Testis (tissue), 3 donors: ENCODE data around the gene TIA1. TPM values are rescaled to one million over a fixed set of nuclear protein-coding genes. Genes with fewer than 3 reads are reported as not detected.

Source experiments
- DNase-seq: peaks from one replicate; pipeline ENCODE4 v3.0.0-alpha.2; 2019
- H3K27ac ChIP-seq, 2 donors: fragments of 200-600 bp; sonication (generic); one replicate each; pipeline ENCODE4 v1.5.1; 2019
- H3K27me3 ChIP-seq: fragments of 200-600 bp; sonication (generic); one replicate; pipeline ENCODE4 v1.5.1; 2019
- H3K36me3 ChIP-seq: fragments of 200-600 bp; sonication (generic); one replicate; pipeline ENCODE4 v1.5.1; 2017; ENCODE audit warnings: low read depth; ENCODE audit errors: missing control alignments
- H3K4me1 ChIP-seq: fragments of 200-600 bp; sonication (generic); one replicate; pipeline ENCODE4 v1.5.1; 2019
- H3K4me3 ChIP-seq, 2 donors: fragments of 200-600 bp; sonication (generic); one replicate each; pipeline ENCODE4 v1.5.1; 2017 to 2019
- H3K9me3 ChIP-seq: fragments of 200-600 bp; sonication (generic); one replicate; pipeline ENCODE4 v1.5.1; 2017
- POLR2A ChIP-seq: fragments of 450-650 bp; IDR thresholded peaks from one replicate; pipeline ENCODE4 v1.6.1; 2017; ENCODE audit warnings: antibody characterized with exemption, mild to moderate bottlenecking, moderate library complexity
- WGBS, 2 donors: methylation state at CpG; one replicate each; pipeline ENCODE4 v1.1.5; 2018; 5-methylcytosine and 5-hydroxymethylcytosine counted together
- intact Hi-C: fragments of 100-400 bp; cut with DNase I; formaldehyde crosslinking; loops from one replicate; pipeline ENCODE4 v1.15.1; 2023; ENCODE audit warnings: low total_unique reads
- polyA plus RNA-seq: library from polyadenylated mRNA; stranded (reverse); fragments of 350-450 nt; fragmentation: Illumina TruSeq; extraction: RNeasy Lipid Tissue Mini Kit (QIAGEN cat#74804); gene quantifications from one replicate; pipeline ENCODE4 v1.2.3, GENCODE V29; 2014; ENCODE audit warnings: low read depth, low replicate concordance; ENCODE audit not compliant: insufficient read depth
- total RNA-seq, 2 donors: library from RNA; depleted of rRNA; stranded (reverse); fragments of >200 nt; gene quantifications; one replicate each; pipeline ENCODE4 v1.2.3, GENCODE V29; 2016
- TF ChIP-seq, protein P1 (sequence below), 3 experiments: fragments of 450-650 bp in 2 of 3; fragments of 200-600 bp in 1 of 3; sonication (generic) in 1 of 3; IDR thresholded peaks; one replicate each; pipeline ENCODE4 v1.5.1; 2016 to 2019; ENCODE audit warnings: antibody characterized with exemption in 3 of 3, mild to moderate bottlenecking in 2 of 3, moderate library complexity in 1 of 3

The TIA1 gene
- total and polyA plus RNA-seq, 3 donors from 2014 or later = 57.7 to 89.9 (median 89.4) TPM

DNA sequence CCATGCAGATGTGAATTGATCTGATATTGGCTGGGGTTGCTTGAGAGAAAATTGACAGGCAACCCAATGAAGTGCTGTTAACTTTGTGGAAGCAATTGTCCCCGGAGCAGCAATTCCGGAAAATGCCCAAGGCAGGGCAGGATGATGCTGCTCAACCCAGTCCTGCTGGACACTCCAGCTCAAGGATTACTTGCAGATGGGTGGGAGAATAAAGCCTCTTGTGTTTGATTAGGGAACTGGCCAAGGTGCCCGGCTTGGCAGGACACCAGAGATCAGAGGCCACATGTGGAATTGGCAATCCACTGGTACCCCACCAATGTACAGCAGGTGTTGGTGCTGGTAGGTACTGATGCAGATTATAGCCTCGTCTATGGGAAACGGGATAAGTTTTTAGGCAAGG lies 45.3 kb downstream of the TIA1 start:
- intact Hi-C loops = no loop called here
- DNase-seq = no peak
- no peaks in the 10 kb centered on the region for H3K9me3 ChIP-seq
- TF ChIP-seq, protein P1, sequence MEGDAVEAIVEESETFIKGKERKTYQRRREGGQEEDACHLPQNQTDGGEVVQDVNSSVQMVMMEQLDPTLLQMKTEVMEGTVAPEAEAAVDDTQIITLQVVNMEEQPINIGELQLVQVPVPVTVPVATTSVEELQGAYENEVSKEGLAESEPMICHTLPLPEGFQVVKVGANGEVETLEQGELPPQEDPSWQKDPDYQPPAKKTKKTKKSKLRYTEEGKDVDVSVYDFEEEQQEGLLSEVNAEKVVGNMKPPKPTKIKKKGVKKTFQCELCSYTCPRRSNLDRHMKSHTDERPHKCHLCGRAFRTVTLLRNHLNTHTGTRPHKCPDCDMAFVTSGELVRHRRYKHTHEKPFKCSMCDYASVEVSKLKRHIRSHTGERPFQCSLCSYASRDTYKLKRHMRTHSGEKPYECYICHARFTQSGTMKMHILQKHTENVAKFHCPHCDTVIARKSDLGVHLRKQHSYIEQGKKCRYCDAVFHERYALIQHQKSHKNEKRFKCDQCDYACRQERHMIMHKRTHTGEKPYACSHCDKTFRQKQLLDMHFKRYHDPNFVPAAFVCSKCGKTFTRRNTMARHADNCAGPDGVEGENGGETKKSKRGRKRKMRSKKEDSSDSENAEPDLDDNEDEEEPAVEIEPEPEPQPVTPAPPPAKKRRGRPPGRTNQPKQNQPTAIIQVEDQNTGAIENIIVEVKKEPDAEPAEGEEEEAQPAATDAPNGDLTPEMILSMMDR (IDR thresholded peaks at IDR 0.05) = no peak
- TF ChIP-seq POLR2A = no peak
- WGBS, 2 donors = 73 to 82% methylated on average over 5 of the region's 5 CpGs
- no peaks in the 10 kb centered on the region for H3K36me3 ChIP-seq
- H3K4me1 ChIP-seq = no peaks in the 10 kb centered on the region
- H3K27me3 ChIP-seq = no peaks in the 10 kb centered on the region
- H3K27ac ChIP-seq = no peak overlapping the region
- H3K4me3 ChIP-seq = no peak overlapping the region

DNA sequence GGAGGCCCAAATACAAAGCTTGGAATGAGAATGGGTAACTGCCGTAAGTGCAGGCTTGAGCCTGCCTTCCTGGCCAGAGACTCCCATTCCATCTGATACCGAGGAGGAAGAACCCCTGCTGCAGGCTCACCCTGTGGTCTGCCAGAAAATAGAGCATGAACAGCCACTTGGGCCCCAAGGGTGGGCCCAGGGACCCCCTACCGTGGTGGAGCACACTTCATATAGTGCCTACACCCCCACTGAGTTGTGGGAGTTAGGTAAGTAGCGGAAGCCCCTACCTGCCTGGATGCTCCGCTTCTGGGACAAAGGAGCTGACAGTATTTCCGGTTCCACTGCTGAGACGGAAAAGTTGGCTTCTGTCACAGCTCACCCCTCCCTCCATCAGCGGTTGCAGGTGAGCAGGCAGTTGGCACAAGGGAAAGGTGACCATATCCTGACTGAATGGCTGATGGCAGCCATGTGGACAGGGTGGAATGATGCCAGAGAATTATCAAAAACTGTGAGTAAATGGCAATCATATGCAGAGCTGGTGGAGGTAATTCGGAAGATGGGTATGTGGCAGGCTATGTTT lies 46.1 kb downstream of the TIA1 start:
- no peaks in the 10 kb centered on the region for H3K9me3 ChIP-seq
- no peak overlapping the region for H3K4me3 ChIP-seq
- no peaks in the 10 kb centered on the region for H3K4me1 ChIP-seq
- intact Hi-C loops = no loop called here
- no peak overlapping the region for H3K27ac ChIP-seq
- TF ChIP-seq POLR2A = no peak
- TF ChIP-seq, protein P1 (IDR thresholded peaks at IDR 0.05) = no peak
- no peak for DNase-seq
- H3K27me3 ChIP-seq = no peaks in the 10 kb centered on the region
- H3K36me3 ChIP-seq = no peaks in the 10 kb centered on the region
- 87 to 90% methylated on average over 8 to 9 of the region's 9 CpGs for WGBS, 2 donors

DNA sequence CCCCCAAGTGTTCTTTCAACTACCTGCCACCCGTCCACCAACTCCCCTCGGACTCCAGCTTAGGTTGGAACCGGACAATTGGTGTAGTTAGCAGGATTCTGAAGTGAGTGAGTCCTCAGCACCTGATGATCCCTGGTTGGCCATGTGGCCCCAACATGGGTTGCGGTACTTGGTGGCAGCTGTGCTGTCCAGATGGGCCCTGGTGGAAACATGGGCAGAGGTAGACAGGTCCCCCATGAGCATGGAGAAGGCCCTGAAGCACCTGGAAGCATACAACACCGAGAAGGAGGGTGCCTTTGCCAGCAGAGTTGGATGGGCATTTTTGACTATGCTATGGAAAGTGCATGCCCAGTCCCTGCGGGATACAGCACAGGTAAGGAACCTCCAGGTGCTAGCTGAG lies 46.6 kb downstream of the TIA1 start:
- no peaks in the 10 kb centered on the region for H3K4me1 ChIP-seq
- TF ChIP-seq, protein P1 (IDR thresholded peaks at IDR 0.05) = no peak
- no peak for TF ChIP-seq POLR2A
- H3K27ac ChIP-seq = no peak overlapping the region
- no peaks in the 10 kb centered on the region for H3K27me3 ChIP-seq
- H3K9me3 ChIP-seq = no peaks in the 10 kb centered on the region
- WGBS, 2 donors = 97 to 98% methylated on average over 5 to 6 of the region's 6 CpGs
- H3K4me3 ChIP-seq = no peak overlapping the region
- DNase-seq = no peak
- intact Hi-C loops = no loop called here
- H3K36me3 ChIP-seq = no peaks in the 10 kb centered on the region

DNA sequence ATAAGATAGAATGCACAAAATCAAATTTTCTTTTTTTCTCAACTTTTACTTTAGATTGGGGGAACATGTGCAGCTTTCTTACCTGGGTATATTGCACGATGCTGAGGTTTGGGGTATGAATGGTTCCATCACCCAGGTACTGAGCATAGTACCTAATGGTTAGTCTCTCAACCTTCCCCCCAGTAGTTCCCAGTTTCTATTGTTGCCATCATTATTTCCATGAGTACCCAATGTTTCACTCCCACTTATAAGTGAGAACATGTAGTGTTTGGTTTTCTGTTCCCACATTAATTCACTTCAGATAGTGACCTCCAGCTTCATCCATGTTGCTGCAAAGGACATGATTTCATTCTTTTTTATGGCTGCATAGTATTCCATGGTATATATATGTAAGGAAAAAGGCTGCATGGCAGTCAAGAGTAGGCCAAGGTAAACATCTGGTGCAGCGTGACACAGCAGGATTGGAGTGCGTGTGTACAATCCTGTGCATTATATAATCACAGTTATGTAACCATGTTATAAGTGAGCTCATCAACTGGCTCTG lies 47.1 kb downstream of the TIA1 start:
- Histone ChIP-seq H3K4me1 (no peaks in the 10 kb centered on the region), H3K36me3 (no peaks in the 10 kb centered on the region), H3K27ac (no peak overlapping the region), H3K4me3 (no peak overlapping the region), H3K9me3 (no peaks in the 10 kb centered on the region), H3K27me3 (no peaks in the 10 kb centered on the region)
- WGBS, 2 donors = 88 to 98% methylated on average over 3 of the region's 3 CpGs
- no peak for TF ChIP-seq POLR2A
- TF ChIP-seq, protein P1 (IDR thresholded peaks at IDR 0.05) = no peak
- DNase-seq = no peak
- intact Hi-C loops = no loop called here

DNA sequence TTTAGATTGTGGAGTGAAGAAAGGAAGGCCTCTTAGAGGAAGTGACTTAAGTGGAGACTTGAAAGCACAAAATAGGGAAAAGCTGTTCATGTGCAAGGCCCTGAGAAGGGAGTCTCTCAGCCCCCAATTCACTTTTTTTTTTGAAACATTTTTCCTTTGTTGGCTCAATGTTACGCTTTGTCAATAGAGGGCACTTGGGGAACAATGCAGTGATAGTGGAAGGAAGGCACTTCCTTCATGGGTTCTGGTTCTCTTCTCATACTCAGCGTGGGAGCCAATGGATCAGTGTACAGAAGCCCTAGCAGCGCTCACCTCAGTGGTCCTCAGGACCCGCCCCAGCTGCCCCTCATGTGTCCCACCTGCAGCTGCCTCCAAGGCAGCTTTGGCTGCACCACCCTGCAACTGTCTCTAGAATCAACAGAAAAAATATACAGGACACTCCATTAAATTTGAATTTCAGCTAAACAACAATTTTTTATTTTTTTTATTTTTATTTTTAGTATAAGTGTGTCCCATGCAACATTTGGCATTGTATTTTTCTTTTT lies 49.0 kb downstream of the TIA1 start:
- no peaks in the 10 kb centered on the region for H3K27me3 ChIP-seq
- intact Hi-C loops = no loop called here
- no peak overlapping the region for H3K4me3 ChIP-seq
- TF ChIP-seq, protein P1 (IDR thresholded peaks at IDR 0.05) = no peak
- no peak for TF ChIP-seq POLR2A
- no peaks in the 10 kb centered on the region for H3K36me3 ChIP-seq
- no peaks in the 10 kb centered on the region for H3K9me3 ChIP-seq
- no peak overlapping the region for H3K27ac ChIP-seq
- 81% methylated on average over 4 of the region's 4 CpGs for WGBS, 2 donors
- DNase-seq = no peak
- H3K4me1 ChIP-seq = no peaks in the 10 kb centered on the region
